Globus pallidus (tissue), 1 donor: Measurements from ENCODE around the gene PPP1R36.
"Not testable (repeated sequence)": the region's sequence is repeated elsewhere in the genome, so short reads cannot be mapped to it uniquely, and the experiment has no call there.

Source experiments
- DNase-seq: peaks from one replicate; pipeline ENCODE4 v3.0.0-alpha.2; 2015; ENCODE audit warnings: low spot score

Gene PPP1R36, protein sequence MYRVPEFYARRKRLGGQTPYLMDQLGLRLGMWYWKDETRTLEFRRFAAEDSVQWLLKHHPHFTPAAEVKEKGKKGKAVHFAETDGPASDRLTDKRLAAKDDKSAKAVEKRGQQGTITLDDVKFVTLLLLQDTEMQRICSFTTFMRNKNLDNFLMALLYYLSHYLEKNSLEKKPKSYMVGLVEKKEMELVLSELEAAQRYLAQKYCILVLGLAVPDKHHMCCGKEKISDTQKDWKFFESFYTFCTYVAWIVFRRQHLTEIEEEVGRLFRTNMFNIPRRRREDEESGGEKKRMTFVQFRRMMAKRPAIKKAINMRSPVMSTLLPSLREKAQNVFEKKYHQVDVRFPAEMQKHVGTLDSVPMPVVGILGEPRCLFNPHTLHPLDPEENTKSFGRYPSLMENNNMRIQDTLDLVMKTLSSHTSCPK

DNA sequence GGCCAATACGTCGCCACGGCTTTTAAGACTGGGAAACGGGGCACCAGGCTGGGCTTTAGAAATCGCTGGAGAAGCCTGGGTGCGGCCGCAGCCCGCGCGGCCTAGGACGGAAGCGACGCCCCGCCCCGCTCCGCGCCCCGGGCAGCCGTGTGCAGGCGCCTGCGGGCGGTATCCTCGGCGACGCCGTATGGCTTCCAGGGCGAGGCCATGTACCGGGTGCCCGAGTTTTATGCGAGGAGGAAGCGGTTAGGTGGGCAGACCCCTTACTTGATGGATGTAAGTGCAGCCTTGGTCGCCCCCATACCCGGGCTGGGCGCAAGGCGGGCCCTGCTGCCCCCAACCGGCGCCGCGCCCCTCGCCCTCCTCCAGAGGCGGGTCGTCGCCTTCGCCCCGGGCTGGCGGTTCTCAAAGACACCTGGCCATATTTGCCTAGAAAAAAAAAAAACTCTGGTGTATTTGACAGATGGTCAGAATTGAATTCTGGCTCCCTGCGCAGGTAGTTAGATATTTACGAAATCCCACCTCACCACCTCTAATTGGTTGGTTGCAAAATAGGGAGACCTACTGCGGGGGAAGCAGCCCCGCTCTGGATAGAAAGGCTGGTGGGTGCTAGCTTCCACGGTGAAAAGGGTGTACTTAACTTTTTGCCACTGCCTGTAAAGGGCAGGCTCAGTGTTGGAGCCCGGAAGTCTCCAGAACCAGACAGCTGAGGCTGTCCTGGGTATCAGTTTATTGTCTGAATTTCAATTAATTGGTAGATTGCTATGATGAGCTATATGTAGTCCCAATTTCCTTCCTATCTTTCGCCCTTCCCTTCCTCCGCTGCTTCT, at the start of gene PPP1R36:
PPP1R36 (plus strand) TSS at position 171 of the 830 bp plus-strand sequence; CDS start at position 208, 37 bp downstream.
- DNase-seq: peak; percentile 29

DNA sequence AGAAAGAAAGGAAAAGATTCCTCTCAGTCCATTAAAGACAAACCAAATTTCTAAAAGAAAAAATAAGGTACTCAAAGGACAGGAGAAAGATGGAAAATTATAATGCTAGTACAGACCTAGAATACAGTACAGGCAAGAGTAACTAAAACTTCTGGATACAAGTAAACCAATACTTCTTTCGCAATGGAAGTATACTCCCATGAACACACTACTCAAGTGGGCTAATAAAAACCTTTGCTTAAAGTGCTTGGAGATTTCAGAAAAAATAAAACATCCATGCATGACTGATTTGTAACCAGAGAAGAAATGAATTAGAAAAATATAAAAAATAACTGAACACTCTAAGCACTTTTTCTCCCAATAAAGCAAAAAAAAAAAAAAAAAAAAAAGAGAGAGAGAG, 49.7 kb upstream of the PPP1R36 start:
- no peak for DNase-seq

DNA sequence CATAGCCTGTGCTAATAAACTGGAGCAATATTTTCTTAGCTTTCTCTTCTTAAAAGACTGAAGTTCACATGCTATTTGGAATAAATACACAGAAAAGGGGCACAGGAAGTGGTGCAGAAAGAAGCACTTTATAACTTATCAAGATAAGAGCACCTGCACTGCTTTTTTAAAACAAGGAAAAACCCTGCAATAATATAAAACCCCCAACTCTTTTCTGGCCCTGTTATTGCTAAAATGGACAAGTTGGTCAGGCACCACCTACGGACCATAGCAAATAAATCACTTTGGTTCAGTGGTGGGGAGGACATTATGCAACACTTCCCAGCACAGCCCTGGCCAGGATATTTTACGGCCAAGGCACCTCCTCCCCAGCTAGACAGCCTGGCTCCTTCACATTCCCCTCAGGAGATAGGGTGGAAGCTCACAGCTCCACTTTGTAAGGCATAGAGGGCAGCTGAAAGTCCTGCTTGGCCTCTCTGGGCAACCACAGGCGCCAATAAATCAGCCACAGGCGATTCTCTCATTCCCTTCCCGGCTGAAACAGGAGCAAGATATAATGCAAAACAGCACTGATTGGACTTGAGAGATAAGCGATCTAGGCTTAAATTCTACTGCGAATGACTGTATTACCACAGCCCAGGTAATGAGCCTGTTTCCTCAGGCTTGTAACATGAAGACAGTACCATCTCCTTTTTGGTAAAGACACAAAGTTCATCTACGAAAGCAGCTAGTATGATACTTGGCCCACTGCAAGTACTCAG, 48.2 kb upstream of the PPP1R36 start:
- DNase-seq: no peak

DNA sequence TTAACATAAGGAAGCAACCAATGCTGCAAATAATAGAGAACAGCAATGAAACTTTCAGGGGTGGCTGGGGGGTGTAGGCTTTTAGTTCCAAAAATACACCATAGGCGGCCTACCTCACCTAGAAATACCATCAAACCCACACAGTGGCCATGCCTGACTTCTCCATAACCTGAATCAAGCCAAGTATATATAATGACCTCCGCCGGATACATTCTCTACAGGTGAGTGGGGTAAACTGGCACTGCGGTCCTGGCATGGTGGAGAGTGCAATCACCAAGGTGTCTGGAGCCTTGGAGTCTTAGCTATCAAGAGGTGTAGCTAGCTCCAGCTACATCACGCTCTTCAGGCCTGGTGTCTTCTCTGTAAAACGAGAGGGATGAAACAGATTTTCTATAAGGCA, 47.3 kb upstream of the PPP1R36 start:
- DNase-seq: no peak

DNA sequence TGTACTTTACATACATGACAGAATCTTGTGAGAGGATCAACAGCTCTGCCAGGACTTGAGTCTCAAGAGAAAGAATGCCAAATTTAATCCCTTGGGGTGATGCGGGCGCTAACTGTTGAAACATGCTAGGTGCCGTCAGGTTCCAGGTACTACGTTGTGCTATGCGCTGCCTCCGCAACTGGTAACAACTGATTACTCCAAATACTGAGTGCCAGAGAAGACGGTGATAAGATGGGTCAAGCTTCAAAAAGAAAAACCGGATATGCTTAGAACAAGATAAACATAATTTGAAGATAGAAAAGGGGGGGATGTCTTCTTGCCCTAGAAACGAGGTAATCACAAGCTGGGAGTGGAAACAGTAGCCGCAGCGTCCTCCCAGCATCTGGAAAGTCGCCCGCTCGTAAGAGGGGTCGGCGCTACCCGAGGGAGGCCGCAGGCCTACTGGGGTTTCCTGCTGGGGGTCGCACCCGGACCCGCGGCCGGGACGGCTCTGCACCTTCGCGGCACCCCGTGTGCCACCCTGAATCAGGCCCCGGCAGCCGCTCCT, 46.8 kb upstream of the PPP1R36 start:
- no peak for DNase-seq

DNA sequence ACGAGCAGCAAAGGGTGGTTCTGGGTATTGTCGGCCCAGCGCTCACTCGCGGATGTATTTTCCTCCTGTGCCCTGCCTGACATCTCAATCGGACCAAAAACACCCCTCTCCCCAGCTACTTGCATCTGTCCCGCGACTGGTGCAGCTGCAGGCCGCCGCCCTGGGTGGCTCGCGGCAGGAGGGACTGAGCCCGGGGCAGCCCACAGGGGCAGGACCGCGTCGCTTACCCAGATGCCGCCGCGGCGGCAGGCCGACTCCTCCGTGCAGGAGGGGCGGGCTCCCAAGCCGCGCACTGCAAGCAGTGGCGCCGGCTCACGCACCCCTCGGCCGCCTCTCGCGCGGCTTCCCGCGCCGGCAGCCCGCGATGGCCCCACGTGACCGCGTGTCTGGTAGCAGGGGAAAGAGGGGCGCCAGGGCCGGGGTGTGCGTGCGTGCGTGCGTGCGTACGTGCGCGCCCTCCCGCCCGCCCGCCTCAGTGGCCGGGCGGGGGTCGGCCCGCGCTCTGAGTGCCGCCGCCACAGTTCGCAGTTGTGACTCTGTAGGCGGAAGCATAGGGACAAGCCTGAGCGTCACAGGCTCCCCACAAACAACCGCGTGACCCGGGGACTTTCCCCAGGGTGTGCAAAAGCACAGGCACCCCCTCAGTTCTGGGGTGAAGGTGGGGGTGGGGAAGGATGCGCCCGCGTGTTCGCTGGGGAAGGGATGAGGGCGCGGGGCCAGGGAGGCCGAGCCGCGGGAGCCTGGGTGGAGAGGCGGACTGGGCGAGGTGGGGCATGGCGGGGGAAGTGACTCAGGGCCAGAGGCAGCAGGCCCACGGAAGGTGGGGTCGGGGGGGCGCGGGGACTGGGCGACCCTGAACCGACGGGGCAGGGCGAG, 46.1 kb upstream of the PPP1R36 start, which contains the start of gene ZBTB25:
ZBTB25 (minus strand) TSS at position 405 of the 876 bp plus-strand sequence. CDS start 13,305 bp downstream, outside the sequence.
- DNase-seq: peak; percentile 90

DNA sequence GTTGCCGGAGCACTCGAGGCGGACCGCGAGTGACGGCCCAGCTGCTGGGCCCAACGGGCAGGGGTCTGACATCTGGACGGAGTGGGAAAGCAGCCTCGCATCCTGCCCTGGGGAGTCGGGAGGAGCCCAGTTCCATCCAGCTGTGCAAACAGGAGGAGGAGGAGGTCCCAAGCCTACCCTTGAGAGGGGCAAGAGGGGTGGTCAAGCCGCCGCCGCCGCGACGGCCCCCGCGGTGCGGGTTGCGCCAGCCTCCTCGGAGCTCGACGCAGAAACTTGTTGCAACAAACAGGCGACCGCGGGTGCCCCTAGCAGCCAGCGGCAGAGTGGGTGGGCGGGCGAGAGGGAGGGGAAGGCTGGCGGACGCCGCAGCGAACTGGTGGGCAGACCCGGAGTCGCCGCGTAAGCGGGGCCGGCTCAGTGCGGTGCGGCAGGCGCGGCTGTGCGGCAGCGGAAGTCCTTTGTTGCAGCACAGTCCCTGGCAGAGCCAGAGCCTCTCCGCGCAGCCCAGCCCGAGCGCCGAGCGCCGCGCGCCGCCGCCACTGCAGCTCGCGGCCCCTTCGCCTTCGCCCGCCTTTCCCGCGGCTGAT, 45.4 kb upstream of the PPP1R36 start, which contains the start of gene ZBTB1:
ZBTB1 (plus strand) TSS at position 461 of the 587 bp plus-strand sequence. CDS start 16,735 bp downstream, outside the sequence.
- peak; percentile 77 for DNase-seq

DNA sequence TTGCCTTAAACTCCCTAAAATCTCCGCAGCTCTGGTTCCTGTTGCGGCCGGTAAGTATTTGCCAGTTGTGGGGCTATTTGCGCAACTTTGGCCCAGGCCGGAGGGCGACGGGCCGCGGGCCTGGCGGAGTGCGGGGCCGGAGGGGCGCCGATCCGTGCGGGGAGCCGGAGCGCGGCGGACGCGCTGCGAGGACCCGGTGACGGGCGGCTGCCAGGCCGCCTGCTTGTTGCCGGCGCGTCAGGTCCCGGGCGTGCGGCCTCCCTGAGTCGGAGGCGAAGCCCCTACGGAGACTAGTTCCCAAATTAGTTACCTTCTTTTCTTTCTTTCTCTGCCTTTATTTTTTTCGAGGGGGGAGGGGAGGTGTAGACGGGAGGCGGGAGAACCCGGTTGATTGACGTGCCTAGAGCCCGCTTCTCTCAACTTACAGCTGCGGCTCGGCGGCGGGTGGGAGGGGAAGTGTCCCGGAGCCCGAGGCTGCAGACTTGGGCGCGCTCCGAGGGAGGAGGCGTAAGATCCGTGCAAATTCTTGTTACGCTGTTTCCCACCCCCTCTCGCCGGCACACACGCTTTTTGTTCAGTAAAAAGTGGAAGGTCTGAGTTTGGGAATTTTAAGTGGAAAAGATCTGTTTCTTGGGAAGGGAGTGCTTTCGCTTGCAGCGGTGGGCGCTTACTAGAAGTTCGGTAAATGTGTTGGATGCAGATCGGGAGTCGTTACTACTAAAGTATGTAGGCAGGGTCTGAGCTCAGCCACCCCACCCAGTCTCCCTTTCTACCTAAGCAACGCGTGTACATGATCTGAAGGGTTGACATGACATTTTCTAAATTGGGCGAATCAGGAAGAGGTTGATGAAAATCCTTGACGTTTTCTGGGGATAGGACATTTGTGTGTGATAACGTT, 44.6 kb upstream of the PPP1R36 start:
- DNase-seq: peak; percentile 90

DNA sequence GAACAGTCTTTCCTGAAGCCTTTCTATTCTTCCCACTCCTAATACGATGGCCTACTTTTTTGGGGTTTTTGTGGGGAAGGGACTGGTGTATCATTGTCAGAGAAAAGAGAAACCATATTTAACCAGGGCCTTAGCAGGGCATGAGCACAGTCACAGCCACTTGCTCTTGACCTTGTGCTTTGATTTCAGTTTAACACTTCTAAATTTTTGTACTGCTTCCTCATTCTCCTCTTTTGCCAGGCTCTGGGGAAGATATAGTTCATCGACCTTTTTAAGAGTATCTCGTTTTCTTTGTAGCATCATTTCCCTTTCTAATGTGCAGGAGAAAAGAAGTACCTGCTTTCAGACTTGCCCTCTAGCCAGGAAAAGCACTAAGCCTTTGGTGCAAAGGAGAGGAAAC, 43.0 kb upstream of the PPP1R36 start:
- no peak for DNase-seq

DNA sequence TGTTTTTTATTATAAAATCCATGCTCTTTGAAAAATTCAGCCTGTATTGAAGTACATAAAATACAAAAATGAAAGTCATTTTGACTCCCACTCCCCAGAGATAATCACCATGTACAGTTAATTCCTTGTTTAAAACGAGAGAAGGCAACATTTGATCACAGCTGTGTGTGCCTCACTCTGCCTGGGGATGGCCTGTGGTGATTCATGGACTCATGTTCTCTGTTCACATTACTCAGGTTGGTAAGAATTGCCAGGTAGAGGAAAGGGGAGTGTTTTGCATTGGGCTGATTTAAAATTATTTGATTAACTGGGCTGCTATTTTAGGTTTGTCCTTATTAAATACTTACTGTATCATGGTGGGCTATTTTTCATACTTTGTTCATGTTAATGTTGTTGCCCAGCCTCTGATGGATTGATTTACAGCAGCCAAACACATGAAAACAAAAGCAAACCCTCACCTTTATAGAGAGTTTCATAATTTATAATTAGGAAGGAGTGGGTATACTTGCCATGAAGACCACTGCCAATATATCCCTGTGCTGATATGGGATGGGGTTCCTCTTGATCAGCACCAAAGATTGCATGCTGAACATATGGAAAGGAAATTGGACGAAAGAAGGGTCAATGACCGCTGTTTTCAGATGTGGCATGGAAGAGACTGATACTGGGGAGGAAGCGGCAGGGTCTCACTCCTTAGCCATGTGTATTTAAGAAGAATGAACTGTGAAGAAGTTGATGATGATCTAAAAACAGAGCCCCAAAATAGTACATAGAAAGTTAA, 42.2 kb upstream of the PPP1R36 start:
- DNase-seq: no peak

DNA sequence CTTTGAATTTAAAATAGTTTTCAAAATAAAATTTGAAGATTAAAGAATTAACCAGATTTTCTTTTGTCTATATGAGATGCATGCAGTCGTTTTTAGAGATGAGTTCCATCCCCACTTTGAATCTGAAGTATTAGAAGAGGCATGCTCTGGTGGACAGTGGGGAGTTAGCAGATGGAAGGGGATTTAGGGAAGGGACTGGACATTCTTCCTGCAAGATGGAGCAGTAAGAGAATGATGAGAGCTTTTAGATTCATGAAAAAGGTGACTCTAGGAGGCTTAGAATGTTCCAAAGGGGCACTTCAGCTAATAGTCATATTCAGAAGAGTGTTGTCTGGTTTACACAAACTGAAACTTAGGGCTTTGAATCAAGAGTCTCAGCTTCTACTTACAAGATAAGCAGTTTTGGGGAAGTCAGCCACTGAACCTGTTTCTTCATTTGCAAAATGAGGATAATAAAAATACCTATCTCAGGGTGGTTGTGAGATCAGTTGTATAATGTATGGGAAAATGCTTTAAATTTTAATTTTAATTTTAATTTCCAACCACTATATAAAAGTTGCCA, 41.5 kb upstream of the PPP1R36 start:
- DNase-seq: no peak

DNA sequence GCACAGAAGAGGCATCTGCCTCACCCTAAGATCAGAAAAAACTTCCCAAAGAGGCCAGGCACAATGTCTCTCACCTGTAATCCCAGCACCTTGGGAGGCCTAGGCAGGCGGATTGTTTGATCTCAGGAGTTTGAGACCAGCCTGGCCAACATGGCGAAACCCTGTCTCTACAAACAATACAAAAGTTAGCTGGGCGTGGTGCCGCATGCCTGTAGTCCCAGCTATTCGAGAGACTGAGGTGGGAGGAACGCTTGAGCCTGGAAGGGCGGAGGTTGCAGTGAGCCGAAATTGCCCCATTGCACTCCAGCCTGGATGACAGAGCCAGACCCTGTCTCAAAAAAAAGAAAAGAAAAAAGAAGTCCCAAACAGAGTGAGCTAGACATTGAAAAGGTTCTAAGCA, 40.7 kb upstream of the PPP1R36 start:
- DNase-seq: no peak

DNA sequence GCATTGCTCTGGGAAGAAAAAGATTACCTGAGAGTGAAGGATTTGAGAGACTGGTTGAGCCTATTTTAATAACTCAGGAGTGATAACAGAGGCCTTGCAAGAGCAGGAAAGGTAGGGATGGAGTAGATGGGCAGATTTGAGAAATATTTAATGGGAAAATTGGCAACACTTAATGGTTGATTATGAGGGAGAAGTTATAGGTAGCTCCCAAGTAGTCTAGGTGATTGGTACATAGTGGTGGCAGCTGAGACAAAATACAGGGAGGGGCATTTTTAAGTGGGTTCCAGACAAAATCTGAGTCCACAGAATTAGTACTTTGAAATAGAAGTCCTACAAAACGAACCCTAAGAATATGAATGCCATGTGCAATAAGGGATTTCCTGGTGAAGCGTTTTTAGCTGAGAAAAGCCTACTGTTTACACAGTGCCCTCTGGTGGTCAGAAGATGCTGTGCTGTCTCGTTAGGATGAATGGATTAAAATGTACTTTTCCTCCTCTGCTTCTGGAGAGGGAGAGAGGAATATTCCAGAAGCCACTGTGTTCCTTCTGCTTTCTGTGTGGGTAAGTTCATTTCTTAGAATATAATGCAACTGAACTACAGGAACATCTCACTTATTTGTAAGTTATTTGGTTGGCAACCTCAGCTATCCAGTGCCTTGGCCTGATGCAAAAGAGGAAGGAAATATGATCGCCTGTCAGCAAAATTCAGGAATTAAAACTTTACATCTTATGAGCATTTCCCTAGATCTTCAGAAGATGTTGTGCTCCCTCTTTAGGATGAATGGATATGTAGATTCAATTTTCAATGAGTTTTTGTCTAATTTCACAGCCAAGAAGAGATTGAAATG, 38.7 kb upstream of the PPP1R36 start:
- peak; percentile 77 for DNase-seq

DNA sequence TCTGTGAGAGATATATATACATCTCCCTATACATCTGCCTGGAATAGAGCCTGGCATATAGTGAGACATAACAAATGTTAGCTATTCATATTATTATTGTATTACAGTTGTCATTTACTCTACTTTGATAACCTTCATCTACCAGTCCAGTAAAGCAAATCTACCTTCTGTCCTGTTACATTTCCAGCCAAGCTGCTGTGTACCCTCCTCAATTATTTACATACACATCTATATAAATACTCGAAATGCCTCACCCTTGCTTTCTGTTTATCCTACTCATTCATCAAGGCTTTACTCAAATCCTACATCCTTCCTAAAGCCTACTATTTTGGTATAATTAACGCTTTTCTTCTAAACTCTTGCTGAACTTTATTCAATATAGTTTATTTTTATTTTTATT, 36.5 kb upstream of the PPP1R36 start:
- no peak for DNase-seq

DNA sequence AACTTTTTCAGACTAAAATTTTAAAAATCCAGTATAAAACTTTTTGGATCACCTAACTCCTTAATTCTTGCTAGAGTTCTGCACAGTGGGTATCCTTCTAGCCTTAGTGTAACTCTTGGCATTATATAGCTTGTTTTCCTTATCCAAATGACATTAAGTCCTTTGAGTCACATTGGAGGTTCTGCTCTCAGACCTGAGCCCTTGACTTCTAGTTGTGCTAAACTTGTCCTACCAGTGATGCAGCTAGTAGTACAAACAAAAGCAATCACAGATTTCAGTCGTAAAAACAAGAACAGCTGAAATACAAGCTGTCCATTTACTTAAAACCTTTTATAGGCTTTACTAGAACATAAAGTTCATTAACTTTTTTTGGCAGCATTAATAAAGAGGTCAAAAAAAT, 34.7 kb upstream of the PPP1R36 start:
- no peak for DNase-seq

DNA sequence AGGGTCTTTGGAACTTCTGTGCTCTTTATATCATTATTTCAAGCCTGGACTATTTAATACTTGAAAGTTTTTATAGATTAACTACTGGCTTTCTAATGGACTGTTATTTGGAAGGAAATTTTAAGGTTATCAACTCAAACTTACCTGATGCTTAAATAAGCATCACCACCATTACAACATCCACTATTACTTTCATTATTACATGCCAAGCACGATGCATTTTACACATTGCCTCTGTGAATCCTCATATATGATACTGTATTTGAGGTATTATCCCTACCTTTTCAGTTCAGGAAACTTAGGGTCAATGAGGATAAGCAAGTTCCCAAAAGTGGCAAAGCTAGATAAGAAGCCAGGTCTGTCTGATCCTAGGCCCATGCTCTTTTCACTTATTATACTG, 32.8 kb upstream of the PPP1R36 start:
- DNase-seq: no peak

DNA sequence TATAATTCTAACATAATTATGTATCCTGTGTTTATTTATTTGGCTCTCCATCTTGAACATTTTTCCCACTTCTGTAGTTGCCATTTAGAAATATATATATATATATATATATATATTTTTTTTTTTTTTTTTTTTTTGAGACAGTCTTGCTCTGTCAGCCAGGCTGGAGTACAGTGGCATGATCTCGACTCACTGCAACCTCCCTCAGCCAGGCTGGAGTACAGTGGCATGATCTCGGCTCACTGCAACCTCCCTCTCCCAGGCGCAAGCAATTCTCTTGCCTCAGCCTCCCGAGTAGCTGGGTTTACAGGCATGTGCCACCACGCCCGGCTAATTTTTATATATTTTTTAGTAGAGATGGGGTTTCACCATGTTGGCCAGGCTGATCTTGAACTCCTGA, 32.1 kb upstream of the PPP1R36 start:
- not testable (repeated sequence) for DNase-seq
